PC-9 (cell line): ENCODE results near the gene FBXO44. TPM values are rescaled to one million over a fixed set of nuclear protein-coding genes. Genes with fewer than 3 reads are reported as not detected.

Source experiments
- BruUV-seq: library from RNA; stranded (reverse); fragments of 400-500 nt; replicated peaks from 2 replicates; lab custom pipeline; 2021; lab: Mats Ljungman, UMichigan
- CTCF ChIA-PET: fragments of 300-600 bp; sonication (Branson Sonifier 250); formaldehyde crosslinking; loops from one replicate; lab custom pipeline; 2022; ENCODE audit warnings: antibody characterized with exemption; lab: Charles Lee
- POLR2A ChIA-PET: fragments of 300-600 bp; sonication (Branson Sonifier 250); formaldehyde crosslinking; loops from one replicate; lab custom pipeline; 2022; ENCODE audit warnings: antibody characterized with exemption; ENCODE audit not compliant: unreplicated experiment; lab: Charles Lee
- DNase-seq, 2 experiments: peaks; one replicate each; pipeline versions ENCODE4 v3.0.0 to v3.0.0-alpha.2; 2015 to 2022; ENCODE audit warnings: mixed read lengths in 1 of 2
- H2AFZ ChIP-seq: fragments of 200-600 bp; sonication (generic); 2 replicates; pipeline ENCODE4 v1.8.1; 2017; ENCODE audit warnings: antibody characterized with exemption
- H3F3A ChIP-seq: fragments of 200-600 bp; sonication (generic); 2 replicates; pipeline ENCODE4 v1.8.1; 2017; ENCODE audit warnings: antibody characterized with exemption, mild to moderate bottlenecking, low read depth; ENCODE audit not compliant: insufficient read depth
- H3K27ac ChIP-seq: fragments of 200-600 bp; sonication (generic); 2 replicates; pipeline ENCODE4 v1.6.1; 2016; ENCODE audit warnings: mixed run types
- H3K27me3 ChIP-seq: fragments of 200-600 bp; sonication (generic); 2 replicates; pipeline ENCODE4 v1.6.1; 2016; ENCODE audit warnings: low read depth, mixed run types; ENCODE audit not compliant: insufficient read depth
- H3K36me3 ChIP-seq: fragments of 200-600 bp; sonication (generic); 2 replicates; pipeline ENCODE4 v1.6.1; 2016; ENCODE audit warnings: low read depth, mixed run types
- H3K4me1 ChIP-seq: fragments of 200-600 bp; sonication (generic); replicated peaks from 2 replicates; pipeline ENCODE4 v1.6.1; 2016; ENCODE audit warnings: mixed run types; ENCODE audit not compliant: insufficient read depth
- H3K4me2 ChIP-seq: fragments of 200-600 bp; sonication (generic); 2 replicates; pipeline ENCODE4 v1.6.1; 2017; ENCODE audit warnings: mixed run types
- H3K4me3 ChIP-seq: fragments of 200-600 bp; sonication (generic); 2 replicates; pipeline ENCODE4 v1.6.1; 2016; ENCODE audit warnings: mixed run types
- H3K79me2 ChIP-seq: fragments of 200-600 bp; sonication (generic); 2 replicates; pipeline ENCODE4 v1.6.1; 2017; ENCODE audit warnings: low read depth, mixed run types
- H3K9me2 ChIP-seq: fragments of 200-600 bp; sonication (generic); 2 replicates; pipeline ENCODE4 v1.8.1; 2017; ENCODE audit warnings: mild to moderate bottlenecking; ENCODE audit not compliant: insufficient read depth
- H3K9me3 ChIP-seq: fragments of 200-600 bp; sonication (generic); 2 replicates; pipeline ENCODE4 v1.8.1; 2016; ENCODE audit warnings: low read depth; ENCODE audit not compliant: insufficient read depth
- H4K20me1 ChIP-seq: fragments of 200-600 bp; sonication (generic); 2 replicates; pipeline ENCODE4 v1.8.1; 2017; ENCODE audit not compliant: insufficient read depth
- EZH2 ChIP-seq: fragments of 200-600 bp; sonication (generic); IDR thresholded peaks from 2 replicates; pipeline ENCODE4 v1.8.0; 2017; ENCODE audit warnings: antibody characterized with exemption, low read depth
- intact Hi-C: fragments of 100-400 bp; cut with micrococcal nuclease; formaldehyde crosslinking; loops from one replicate; pipeline ENCODE4 v1.10.0; 2022; ENCODE audit not compliant: unreplicated experiment
- total RNA-seq: library from RNA; stranded (reverse); gene quantifications from 2 replicates; pipeline ENCODE4 v1.2.3, GENCODE V29; 2021
- TF ChIP-seq, protein P1 (sequence below): fragments of 200-600 bp; sonication (generic); conservative IDR thresholded peaks from 2 replicates; pipeline ENCODE4 v1.6.1; 2017; ENCODE audit warnings: mixed run types, antibody characterized with exemption, mild to moderate bottlenecking, moderate library complexity

FBXO44 gene
- total RNA-seq, 1 experiment from 2014 or later, result 31.9 TPM

- peak overlapping the region; percentile 72 for H3K4me2 ChIP-seq
- no peaks in the 10 kb centered on the region for H3K27me3 ChIP-seq
- H3K79me2 ChIP-seq, result no peaks in the 10 kb centered on the region
- POLR2A ChIA-PET, result interaction anchor here (0.6 kb wide), 1 partner anchor 138 kb away, joined by 3 read pairs; no protein-coding TSS in a partner anchor
- peaks cover 14% of the 10 kb centered on the region; the same call in 1 of the 2 replicates for H3F3A ChIP-seq
- no peak for DNase-seq
- no peaks in the 10 kb centered on the region for H3K9me3 ChIP-seq
- H3K4me3 ChIP-seq, result peak overlapping the region; percentile 49
- BruUV-seq, result no TSS peak
- H3K27ac ChIP-seq, result no peak overlapping the region
- no peaks in the 10 kb centered on the region for H3K36me3 ChIP-seq
- no peaks in the 10 kb centered on the region; the same call in 1 of the 2 replicates for H3K4me1 ChIP-seq
- intact Hi-C loops, result no loop called here
- no peaks in the 10 kb centered on the region for H3K9me2 ChIP-seq
- TF ChIP-seq, protein P1, sequence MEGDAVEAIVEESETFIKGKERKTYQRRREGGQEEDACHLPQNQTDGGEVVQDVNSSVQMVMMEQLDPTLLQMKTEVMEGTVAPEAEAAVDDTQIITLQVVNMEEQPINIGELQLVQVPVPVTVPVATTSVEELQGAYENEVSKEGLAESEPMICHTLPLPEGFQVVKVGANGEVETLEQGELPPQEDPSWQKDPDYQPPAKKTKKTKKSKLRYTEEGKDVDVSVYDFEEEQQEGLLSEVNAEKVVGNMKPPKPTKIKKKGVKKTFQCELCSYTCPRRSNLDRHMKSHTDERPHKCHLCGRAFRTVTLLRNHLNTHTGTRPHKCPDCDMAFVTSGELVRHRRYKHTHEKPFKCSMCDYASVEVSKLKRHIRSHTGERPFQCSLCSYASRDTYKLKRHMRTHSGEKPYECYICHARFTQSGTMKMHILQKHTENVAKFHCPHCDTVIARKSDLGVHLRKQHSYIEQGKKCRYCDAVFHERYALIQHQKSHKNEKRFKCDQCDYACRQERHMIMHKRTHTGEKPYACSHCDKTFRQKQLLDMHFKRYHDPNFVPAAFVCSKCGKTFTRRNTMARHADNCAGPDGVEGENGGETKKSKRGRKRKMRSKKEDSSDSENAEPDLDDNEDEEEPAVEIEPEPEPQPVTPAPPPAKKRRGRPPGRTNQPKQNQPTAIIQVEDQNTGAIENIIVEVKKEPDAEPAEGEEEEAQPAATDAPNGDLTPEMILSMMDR, result no peak
- no peak for TF ChIP-seq EZH2
- no peaks in the 10 kb centered on the region for H4K20me1 ChIP-seq
- H2AFZ ChIP-seq, result no peak overlapping the region
- CTCF ChIA-PET, result interaction anchor here (0.6 kb wide), 1 partner anchor 55 kb away, joined by 5 read pairs; no protein-coding TSS in a partner anchor
These were observed 497 bp downstream of the FBXO44 start for GRCh38 chr1:11654939-11655808.

GRCh38 chr1:11657654-11658053 is 3.0 kb downstream of the FBXO44 start:
- DNase-seq, result no peak
- ChIA-PET CTCF (no interaction called here), POLR2A (no interaction called here)
- no peak overlapping the region for H2AFZ ChIP-seq
- no peaks in the 10 kb centered on the region; the same call in 1 of the 2 replicates for H3K4me1 ChIP-seq
- no peak for TF ChIP-seq EZH2
- TF ChIP-seq, protein P1, result no peak
- H3K4me3 ChIP-seq, result no peak overlapping the region
- no peaks in the 10 kb centered on the region for H3K9me3 ChIP-seq
- no peaks in the 10 kb centered on the region for H3K36me3 ChIP-seq
- no peaks in the 10 kb centered on the region for H3K27me3 ChIP-seq
- H3K9me2 ChIP-seq, result no peaks in the 10 kb centered on the region
- intact Hi-C loops, result no loop called here
- no peak overlapping the region for H3K27ac ChIP-seq
- H3K79me2 ChIP-seq, result no peaks in the 10 kb centered on the region
- H3K4me2 ChIP-seq, result no peak overlapping the region
- H3F3A ChIP-seq, result peaks cover 11% of the 10 kb centered on the region; the same call in 1 of the 2 replicates
- H4K20me1 ChIP-seq, result no peaks in the 10 kb centered on the region
- BruUV-seq, result no TSS peak

GRCh38 chr1:11658542-11658941 is 3.9 kb downstream of the FBXO44 start:
- no peaks in the 10 kb centered on the region for H3K27me3 ChIP-seq
- intact Hi-C loops, result no loop called here
- POLR2A ChIA-PET, result no interaction called here
- no peak overlapping the region for H3K4me3 ChIP-seq
- DNase-seq, result no peak
- TF ChIP-seq, protein P1, result no peak
- TF ChIP-seq EZH2, result no peak
- no peaks in the 10 kb centered on the region for H3K9me2 ChIP-seq
- H3K27ac ChIP-seq, result no peak overlapping the region
- CTCF ChIA-PET, result no interaction called here
- BruUV-seq, result no TSS peak
- H3K36me3 ChIP-seq, result no peaks in the 10 kb centered on the region
- H3F3A ChIP-seq, result peaks cover 5% of the 10 kb centered on the region; the same call in 1 of the 2 replicates
- no peaks in the 10 kb centered on the region for H3K4me1 ChIP-seq
- H3K9me3 ChIP-seq, result no peaks in the 10 kb centered on the region
- no peaks in the 10 kb centered on the region for H3K79me2 ChIP-seq
- no peaks in the 10 kb centered on the region for H4K20me1 ChIP-seq
- no peak overlapping the region for H3K4me2 ChIP-seq
- no peak overlapping the region for H2AFZ ChIP-seq
